Parietal lobe (tissue), 1 donor: ENCODE results near the gene ABCB11. TPM values are rescaled to one million over a fixed set of nuclear protein-coding genes. Genes with fewer than 3 reads are reported as not detected.

Experiments used
- total RNA-seq: library from RNA; depleted of rRNA; stranded (reverse); fragments of >200 nt; gene quantifications from one replicate; pipeline ENCODE4 v1.2.3, GENCODE V29; 2014

The ABCB11 gene
- total RNA-seq: 1.6 TPM

DNA sequence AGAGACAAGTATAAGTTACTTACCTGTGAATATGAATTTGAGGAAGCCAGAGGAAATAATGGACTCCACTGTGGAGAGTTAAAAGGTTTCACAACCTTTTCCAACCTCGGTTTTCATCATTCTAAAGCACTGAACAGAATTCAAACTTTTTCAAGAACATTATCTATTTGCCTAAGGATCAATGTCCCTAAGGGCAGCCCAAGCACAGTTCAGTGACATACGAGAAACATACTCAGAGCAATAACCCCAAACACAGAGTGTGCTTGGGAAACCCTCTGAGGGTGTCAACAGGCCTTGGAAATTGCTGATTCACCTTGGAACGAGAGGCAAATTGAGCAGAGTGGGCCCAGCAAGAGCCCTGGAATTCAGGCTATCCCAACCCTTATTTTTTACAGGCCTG, at the start of gene ABCB11:
Gene ABCB11, minus strand, starts transcription at position 123 of the 400 bp plus-strand sequence. CDS start 13,199 bp downstream, outside the sequence.

DNA sequence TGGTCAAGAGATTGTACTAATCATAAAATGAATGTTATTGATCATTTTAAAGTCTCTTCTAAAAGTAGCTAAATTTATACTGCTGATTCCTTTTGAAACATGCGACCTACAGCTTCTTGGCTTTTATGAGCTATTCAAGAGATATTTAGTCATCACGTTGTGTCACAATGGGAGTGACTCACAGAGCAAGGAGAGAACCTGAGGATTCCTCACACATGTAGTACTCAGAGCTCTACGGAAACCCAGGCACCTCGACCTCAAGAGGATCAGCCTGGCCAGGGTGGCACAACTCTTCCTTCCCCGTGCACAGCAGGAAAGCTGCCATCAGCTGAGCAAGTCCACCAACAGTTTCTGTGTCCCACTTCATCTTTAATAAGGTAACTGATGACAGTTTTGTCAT, 38.2 kb upstream of the ABCB11 start, which contains the start of gene DHRS9:
Gene DHRS9, plus strand, starts transcription at position 223 of the 400 bp plus-strand sequence. CDS start 12,019 bp downstream, outside the sequence.

DNA sequence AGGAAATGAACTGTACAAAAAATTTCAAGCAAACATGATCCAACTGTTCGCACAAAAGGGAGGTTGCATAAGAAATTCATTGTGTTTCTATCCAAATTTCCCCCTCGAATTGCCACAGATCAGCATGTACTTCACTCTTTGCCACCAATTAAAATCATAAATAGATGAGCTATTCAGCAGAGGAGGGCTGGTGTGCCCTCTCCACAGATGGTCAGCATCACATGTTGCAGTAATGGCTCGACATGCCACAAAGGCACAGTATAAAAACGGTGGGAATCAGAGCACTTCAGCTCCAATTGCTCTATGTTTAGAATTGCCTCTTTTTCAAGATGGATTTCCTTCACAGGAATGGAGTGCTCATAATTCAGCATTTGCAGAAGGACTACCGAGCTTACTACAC, 130.1 kb downstream of the ABCB11 start, which contains the start of gene G6PC2:
Gene G6PC2, plus strand, starts transcription at position 289 of the 400 bp plus-strand sequence. Its CDS starts 41 bp downstream, at position 330.

DNA sequence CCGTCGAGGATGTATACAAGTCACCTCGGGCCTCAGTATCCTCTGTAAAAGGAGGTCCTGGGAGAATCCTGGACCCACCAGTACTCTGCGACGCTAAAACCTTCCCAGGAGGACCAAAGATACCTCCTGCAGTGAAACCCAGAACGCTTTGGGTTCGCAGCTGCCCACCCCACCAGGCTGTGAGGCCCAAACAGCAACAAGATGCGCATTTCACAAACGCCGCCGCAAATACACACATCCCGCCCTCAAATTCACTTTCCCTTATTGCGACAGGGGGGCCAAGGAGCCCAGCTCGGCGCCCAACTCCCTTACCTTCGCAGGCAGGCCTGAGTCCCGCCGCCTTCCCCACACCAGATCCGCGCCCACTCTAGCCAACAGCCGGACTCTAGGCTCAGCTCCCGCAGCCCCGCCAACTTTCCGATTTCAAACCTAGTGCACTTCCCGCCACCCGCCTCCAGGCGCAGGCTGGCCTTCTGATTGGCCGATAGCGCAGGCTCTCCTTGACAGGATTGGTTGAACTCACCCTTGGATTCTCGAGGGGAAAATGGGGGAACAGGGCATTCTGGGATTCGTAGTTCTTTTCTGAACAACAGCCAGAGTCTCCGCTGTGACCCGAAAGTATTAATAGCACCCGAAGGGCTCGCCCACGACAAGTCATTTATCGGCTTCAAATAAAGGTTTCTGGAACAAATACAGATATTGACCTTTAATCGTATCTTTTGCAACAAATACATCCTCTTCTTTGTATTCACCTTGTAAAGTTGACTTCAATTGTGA, 140.9 kb downstream of the ABCB11 start, which contains the start of gene SPC25:
Gene SPC25, minus strand, starts transcription at position 425 of the 777 bp plus-strand sequence. CDS start 911 bp downstream, outside the sequence.

Other genes with a start within 250 kb of the ABCB11 start
- 7.2 TPM for gene NOSTRIN, start 228.7 kb downstream of the ABCB11 start, total RNA-seq
- gene SPC25, start 140.9 kb downstream of the ABCB11 start, total RNA-seq: 5.9 TPM
- not detected for gene G6PC2, start 130.0 kb downstream of the ABCB11 start, total RNA-seq
- gene DHRS9, start 38.2 kb upstream of the ABCB11 start, total RNA-seq: 0.94 TPM